Thoracic aorta (tissue), 2 donors: Measurements from ENCODE around the gene HPGDS. TPM values are rescaled to one million over a fixed set of nuclear protein-coding genes. Genes with fewer than 3 reads are reported as not detected.

Source experiments
- ATAC-seq: fragments of 150-250 bp; one replicate; pipeline ENCODE4 v1.8.0; 2017; ENCODE audit warnings: low read depth; ENCODE audit not compliant: insufficient number of reproducible peaks, low FRiP score
- DNase-seq: peaks from one replicate; pipeline ENCODE4 v3.0.0-alpha.2; 2020; ENCODE audit warnings: low spot score
- H3K27ac ChIP-seq, 2 donors: fragments of 200-600 bp; sonication (generic); 1 replicate in 1 of 2; 2 replicates in 1 of 2; pipeline ENCODE4 v1.5.1; 2016; ENCODE audit warnings: mild to moderate bottlenecking in 2 of 2, moderate library complexity in 2 of 2
- H3K27me3 ChIP-seq: fragments of 200-600 bp; sonication (generic); replicated peaks from 2 replicates; pipeline ENCODE4 v1.6.0; 2016; ENCODE audit warnings: mild to moderate bottlenecking; ENCODE audit not compliant: insufficient read depth
- H3K36me3 ChIP-seq: fragments of 200-600 bp; sonication (generic); one replicate; pipeline ENCODE4 v1.5.1; 2016
- H3K4me1 ChIP-seq, 2 donors: fragments of 200-600 bp; sonication (generic); 1 replicate in 1 of 2; 2 replicates in 1 of 2; pipeline versions ENCODE4 v1.5.1 to v1.6.0; 2016; ENCODE audit warnings: low read depth in 2 of 2, mild to moderate bottlenecking in 1 of 2; ENCODE audit not compliant: control insufficient read depth in 1 of 2
- H3K4me3 ChIP-seq: fragments of 200-600 bp; sonication (generic); 2 replicates; pipeline ENCODE4 v1.5.1; 2016; ENCODE audit warnings: mild to moderate bottlenecking
- H3K9me3 ChIP-seq: fragments of 200-600 bp; sonication (generic); 2 replicates; pipeline ENCODE4 v1.5.1; 2016
- total RNA-seq, 2 donors: library from RNA; depleted of rRNA; stranded (reverse); fragments of >200 nt; gene quantifications; one replicate each; pipeline versions ENCODE4 v1.1.0 to v1.2.3, GENCODE V29; 2016
- TF ChIP-seq, protein P1 (sequence below): fragments of 200-600 bp; sonication (generic); IDR thresholded peaks from one replicate; pipeline ENCODE4 v1.5.1; 2019; ENCODE audit warnings: antibody characterized with exemption

HPGDS gene
- total RNA-seq, 2 donors from 2014 or later = 2.8 to 16.7 TPM

DNA sequence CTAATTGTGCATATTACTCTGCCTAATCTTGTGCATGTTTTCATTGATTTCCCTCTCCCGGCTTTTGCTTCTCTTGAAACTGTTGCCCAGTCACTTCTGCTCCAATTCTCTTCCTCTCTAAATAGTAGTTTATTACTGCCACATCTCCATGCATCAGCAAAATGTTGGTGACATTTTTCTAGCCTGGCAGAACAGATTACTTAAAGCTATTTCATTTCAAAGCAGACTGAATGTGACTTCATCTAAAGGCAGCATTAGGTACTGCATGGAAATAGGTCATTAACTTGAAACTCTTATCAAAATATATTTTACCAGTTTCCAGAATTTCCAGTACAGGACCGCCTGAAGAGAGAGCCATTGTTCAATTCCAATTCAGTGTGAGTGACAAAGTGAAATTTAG lies 52.4 kb downstream of the HPGDS start:
- ATAC-seq (no peak), DNase-seq (no peak)
- no peaks in the 10 kb centered on the region for H3K4me1 ChIP-seq
- H3K36me3 ChIP-seq = peaks cover 9% of the 10 kb centered on the region
- no peaks in the 10 kb centered on the region for H3K27me3 ChIP-seq
- TF ChIP-seq, protein P1, sequence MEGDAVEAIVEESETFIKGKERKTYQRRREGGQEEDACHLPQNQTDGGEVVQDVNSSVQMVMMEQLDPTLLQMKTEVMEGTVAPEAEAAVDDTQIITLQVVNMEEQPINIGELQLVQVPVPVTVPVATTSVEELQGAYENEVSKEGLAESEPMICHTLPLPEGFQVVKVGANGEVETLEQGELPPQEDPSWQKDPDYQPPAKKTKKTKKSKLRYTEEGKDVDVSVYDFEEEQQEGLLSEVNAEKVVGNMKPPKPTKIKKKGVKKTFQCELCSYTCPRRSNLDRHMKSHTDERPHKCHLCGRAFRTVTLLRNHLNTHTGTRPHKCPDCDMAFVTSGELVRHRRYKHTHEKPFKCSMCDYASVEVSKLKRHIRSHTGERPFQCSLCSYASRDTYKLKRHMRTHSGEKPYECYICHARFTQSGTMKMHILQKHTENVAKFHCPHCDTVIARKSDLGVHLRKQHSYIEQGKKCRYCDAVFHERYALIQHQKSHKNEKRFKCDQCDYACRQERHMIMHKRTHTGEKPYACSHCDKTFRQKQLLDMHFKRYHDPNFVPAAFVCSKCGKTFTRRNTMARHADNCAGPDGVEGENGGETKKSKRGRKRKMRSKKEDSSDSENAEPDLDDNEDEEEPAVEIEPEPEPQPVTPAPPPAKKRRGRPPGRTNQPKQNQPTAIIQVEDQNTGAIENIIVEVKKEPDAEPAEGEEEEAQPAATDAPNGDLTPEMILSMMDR = no peak
- no peak overlapping the region for H3K4me3 ChIP-seq
- H3K9me3 ChIP-seq = no peaks in the 10 kb centered on the region
- no peak overlapping the region for H3K27ac ChIP-seq

DNA sequence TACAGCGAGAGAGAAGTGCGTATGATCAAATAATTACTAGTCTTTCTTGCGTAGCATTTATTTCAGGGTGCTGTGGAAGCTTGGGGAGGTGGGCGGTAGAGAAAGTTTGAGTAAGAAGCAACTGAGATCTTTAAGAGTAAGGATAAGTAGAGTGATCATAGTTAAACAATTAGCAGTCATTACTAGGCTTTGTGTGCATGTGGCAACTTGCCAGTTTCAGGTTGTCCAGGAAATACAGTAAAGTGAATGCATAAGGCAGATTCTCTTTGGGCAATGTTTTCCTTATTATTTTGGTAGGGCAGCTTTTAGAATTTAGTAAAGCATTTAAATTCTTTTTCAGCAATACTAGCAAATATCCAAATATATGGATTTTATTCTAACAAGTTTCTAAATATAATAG lies 57.0 kb downstream of the HPGDS start:
- Histone ChIP-seq H3K36me3 (peaks cover 25% of the 10 kb centered on the region), H3K27ac (no peak overlapping the region)

DNA sequence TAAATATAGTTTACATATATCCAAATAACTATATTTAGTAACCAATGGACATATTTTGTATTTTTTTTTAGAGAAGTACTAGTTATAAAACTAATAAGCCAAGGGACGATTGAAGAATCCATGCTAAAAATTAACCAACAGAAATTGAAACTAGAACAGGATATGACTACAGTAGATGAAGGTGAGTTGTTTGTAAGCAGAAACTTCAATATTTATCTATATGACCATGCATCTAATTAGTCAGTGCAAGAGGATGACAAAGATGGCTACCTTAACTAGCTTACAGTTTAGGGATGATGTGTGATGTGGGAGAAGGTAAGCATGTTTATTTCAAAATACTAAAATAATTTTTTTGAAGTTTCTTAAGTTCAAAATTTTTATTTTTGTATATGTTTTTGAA lies 57.7 kb downstream of the HPGDS start:
- H3K36me3 ChIP-seq = peaks cover 28% of the 10 kb centered on the region
- ATAC-seq = no peak

More for the DNA sequence above, 57.0 kb downstream of the HPGDS start:
- Histone ChIP-seq H3K4me3 (no peak overlapping the region), H3K4me1 (no peaks in the 10 kb centered on the region), H3K27me3 (no peaks in the 10 kb centered on the region), H3K9me3 (no peaks in the 10 kb centered on the region)
- DNase-seq (no peak), ATAC-seq (no peak)
- TF ChIP-seq, protein P1 = no peak

DNA sequence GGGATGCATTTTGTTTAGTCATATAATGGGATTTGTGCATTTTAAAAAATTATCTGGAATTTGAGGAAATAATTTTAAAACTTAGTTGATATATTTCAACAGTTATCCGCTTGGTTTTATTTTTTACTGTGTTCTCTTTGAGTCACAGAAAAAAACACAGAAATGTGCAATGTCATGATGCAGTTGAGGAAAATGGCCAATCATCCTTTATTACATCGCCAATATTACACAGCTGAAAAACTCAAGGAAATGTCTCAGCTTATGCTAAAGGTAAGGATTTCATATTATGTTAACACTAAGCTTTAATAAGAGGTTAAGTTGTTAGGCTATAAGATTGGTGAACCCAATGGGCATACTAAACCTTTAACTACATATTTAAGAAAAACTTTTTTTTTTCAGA lies 63.9 kb downstream of the HPGDS start:
- peaks cover 27% of the 10 kb centered on the region for H3K36me3 ChIP-seq
- no peak overlapping the region for H3K4me3 ChIP-seq
- TF ChIP-seq, protein P1 = no peak
- ATAC-seq (no peak), DNase-seq (no peak)
- H3K9me3 ChIP-seq = no peaks in the 10 kb centered on the region
- no peaks in the 10 kb centered on the region for H3K4me1 ChIP-seq
- no peaks in the 10 kb centered on the region for H3K27me3 ChIP-seq
- no peak overlapping the region for H3K27ac ChIP-seq

More for the DNA sequence above, 57.7 kb downstream of the HPGDS start:
- Histone ChIP-seq H3K27ac (no peak overlapping the region), H3K4me1 (no peaks in the 10 kb centered on the region), H3K27me3 (no peaks in the 10 kb centered on the region), H3K4me3 (no peak overlapping the region), H3K9me3 (no peaks in the 10 kb centered on the region)
- TF ChIP-seq, protein P1 = no peak
- no peak for DNase-seq

DNA sequence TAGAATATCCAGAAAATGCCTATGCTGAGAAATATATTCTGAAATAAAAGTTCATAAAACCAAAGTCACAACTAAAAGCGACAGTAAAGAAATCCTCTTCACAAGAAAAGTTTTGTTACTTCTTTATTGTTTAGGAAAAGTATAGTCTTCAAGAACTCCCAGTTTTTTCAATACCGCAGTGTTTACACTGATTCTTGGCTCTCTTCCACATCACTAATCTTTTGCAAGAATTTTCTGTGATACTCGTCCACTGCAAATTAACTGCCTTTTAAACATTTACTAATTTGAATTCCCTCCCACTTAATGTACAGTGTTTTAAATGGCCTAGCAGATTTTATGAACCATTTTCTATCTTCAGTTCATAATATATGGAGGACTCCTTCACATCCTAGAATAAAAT lies 65.1 kb downstream of the HPGDS start:
- Histone ChIP-seq H3K4me1 (peaks cover 0 to 4% of the 10 kb centered on the region in 2 donors), H3K36me3 (peaks cover 21% of the 10 kb centered on the region), H3K9me3 (no peaks in the 10 kb centered on the region), H3K27me3 (no peaks in the 10 kb centered on the region), H3K4me3 (no peak overlapping the region), H3K27ac (no peak overlapping the region)
- ATAC-seq = no peak
- TF ChIP-seq, protein P1 = no peak
- DNase-seq = no peak
